Neuronal stem cell (in vitro differentiated cells): ENCODE data around the gene LYRM1.

ENCODE experiments used
- DNase-seq: peaks from one replicate; pipeline ENCODE4 v3.0.0-alpha.2; 2013; ENCODE audit warnings: low spot score
- H2AFZ ChIP-seq: one replicate; pipeline ENCODE4 v1.6.1; 2013; ENCODE audit warnings: mild to moderate bottlenecking, low read length, inconsistent platforms
- H2AK5ac ChIP-seq: 2 replicates; pipeline ENCODE4 v1.6.1; 2013; ENCODE audit warnings: low read depth, mild to moderate bottlenecking, inconsistent platforms, low read length, moderate library complexity, mixed read lengths
- H2BK120ac ChIP-seq: 2 replicates; pipeline ENCODE4 v1.6.1; 2013; ENCODE audit warnings: low read depth, mild to moderate bottlenecking, inconsistent platforms, low read length, moderate library complexity, mixed read lengths
- H2BK12ac ChIP-seq: one replicate; pipeline ENCODE4 v1.6.1; 2013; ENCODE audit warnings: low read length, inconsistent platforms
- H2BK15ac ChIP-seq: 2 replicates; pipeline ENCODE4 v1.6.1; 2013; ENCODE audit warnings: mild to moderate bottlenecking, low read length, inconsistent platforms, mixed read lengths
- H2BK5ac ChIP-seq: one replicate; pipeline ENCODE4 v1.6.1; 2013; ENCODE audit warnings: inconsistent platforms, mild to moderate bottlenecking, low read length, moderate library complexity
- H3K14ac ChIP-seq: one replicate; pipeline ENCODE4 v1.6.1; 2013; ENCODE audit warnings: low read length, inconsistent platforms
- H3K18ac ChIP-seq: 2 replicates; pipeline ENCODE4 v1.6.1; 2013; ENCODE audit warnings: low read length, inconsistent platforms
- H3K23ac ChIP-seq: 2 replicates; pipeline ENCODE4 v1.6.1; 2013; ENCODE audit warnings: low read depth, mild to moderate bottlenecking, mixed read lengths, low read length, inconsistent platforms; ENCODE audit not compliant: poor library complexity
- H3K27ac ChIP-seq: replicated peaks from 3 replicates; pipeline ENCODE4 v1.5.1; 2013; ENCODE audit warnings: low read length, inconsistent platforms
- H3K27me3 ChIP-seq, 3 experiments: 2 replicates each; pipeline ENCODE4 v1.6.1; 2013; ENCODE audit warnings: low read length in 3 of 3, mild to moderate bottlenecking in 2 of 3, inconsistent platforms in 1 of 3, low read depth in 1 of 3, mixed read lengths in 1 of 3, moderate library complexity in 1 of 3; ENCODE audit not compliant: control insufficient read depth in 3 of 3, insufficient read depth in 3 of 3
- H3K36me3 ChIP-seq, 2 donors: replicated peaks in 1 of 2; 2 replicates each; pipeline ENCODE4 v1.6.1; 2013; ENCODE audit warnings: low read length in 2 of 2; ENCODE audit not compliant: control insufficient read depth in 2 of 2, insufficient read depth in 2 of 2
- H3K4ac ChIP-seq: 2 replicates; pipeline ENCODE4 v1.6.1; 2013; ENCODE audit warnings: inconsistent platforms, mild to moderate bottlenecking, low read length, moderate library complexity
- H3K4me1 ChIP-seq, 2 donors: 1 replicate in 1 of 2; 2 replicates in 1 of 2; pipeline ENCODE4 v1.6.1; 2013; ENCODE audit warnings: low read length in 2 of 2, low read depth in 1 of 2; ENCODE audit not compliant: control insufficient read depth in 2 of 2, insufficient read depth in 1 of 2
- H3K4me2 ChIP-seq: one replicate; pipeline ENCODE4 v1.6.1; 2013; ENCODE audit warnings: mild to moderate bottlenecking, low read length, inconsistent platforms; ENCODE audit not compliant: insufficient read depth, poor library complexity, severe bottlenecking
- H3K4me3 ChIP-seq, 2 donors: 2 replicates each; pipeline ENCODE4 v1.5.1; 2013; ENCODE audit warnings: low read length in 2 of 2, mild to moderate bottlenecking in 2 of 2, inconsistent platforms in 1 of 2, moderate library complexity in 1 of 2
- H3K79me1 ChIP-seq: one replicate; pipeline ENCODE4 v1.6.1; 2013; ENCODE audit warnings: low read depth, mild to moderate bottlenecking, inconsistent platforms, low read length, moderate library complexity
- H3K9ac ChIP-seq: one replicate; pipeline ENCODE4 v1.6.1; 2013; ENCODE audit warnings: mild to moderate bottlenecking, low read depth, low read length, inconsistent platforms; ENCODE audit not compliant: poor library complexity
- H3K9me3 ChIP-seq, 2 donors: replicated peaks in 1 of 2; 2 replicates each; pipeline versions ENCODE3 to v1.6.1; 2013; ENCODE audit warnings: low read length in 2 of 2, mild to moderate bottlenecking in 2 of 2, inconsistent platforms in 1 of 2, low read depth in 1 of 2, mixed read lengths in 1 of 2, moderate library complexity in 1 of 2; ENCODE audit not compliant: control insufficient read depth in 2 of 2, insufficient read depth in 1 of 2
- H4K8ac ChIP-seq: one replicate; pipeline ENCODE4 v1.6.1; 2013; ENCODE audit warnings: low read depth, mild to moderate bottlenecking, inconsistent platforms, low read length, moderate library complexity
- H4K91ac ChIP-seq: one replicate; pipeline ENCODE4 v1.6.1; 2013; ENCODE audit warnings: low read length, low read depth, mild to moderate bottlenecking, inconsistent platforms; ENCODE audit not compliant: poor library complexity
- WGBS, 2 donors: extraction: QIAGEN DNeasy Blood & Tissue Kit; methylation state at CpG; one replicate each; pipeline ENCODE4 v1.1.7; 2013; ENCODE audit warnings: missing lambda C conversion rate in 2 of 2, mixed read lengths in 1 of 2; ENCODE audit not compliant: insufficient read length in 2 of 2, insufficient replicate concordance in 1 of 2; ENCODE audit errors: extremely low coverage in 2 of 2; 5-methylcytosine and 5-hydroxymethylcytosine counted together

The LYRM1 gene

GRCh38 chr16:20867585-20867984, 33.0 kb upstream of the LYRM1 start:
- Histone ChIP-seq H3K4me2 (no peak overlapping the region), H3K36me3 (peaks cover 0 to under 1% of the 10 kb centered on the region in 2 donors), H3K4ac (no peak overlapping the region), H4K8ac (no peak overlapping the region), H2BK15ac (no peak overlapping the region), H2BK12ac (no peak overlapping the region), H4K91ac (no peak overlapping the region), H3K23ac (no peak overlapping the region), H3K4me1 (peaks cover 6 to 7% of the 10 kb centered on the region in 2 donors), H3K4me3 (no peak overlapping the region), H3K27ac (no peak overlapping the region), H3K14ac (no peak overlapping the region), H2BK5ac (peak overlapping the region; percentile 56), H2BK120ac (no peak overlapping the region), H2AFZ (no peak overlapping the region), H3K9me3 (peaks cover 0 to 3% of the 10 kb centered on the region in 2 donors), H3K18ac (no peak overlapping the region), H3K9ac (no peak overlapping the region), H3K27me3 (no peaks in the 10 kb centered on the region), H3K79me1 (peaks cover 4% of the 10 kb centered on the region), H2AK5ac (no peak overlapping the region)
- no CpG with 5 or more reads among the region's 2 CpGs for WGBS, 2 donors
- DNase-seq, result no peak

GRCh38 chr16:20868890-20869289, 31.7 kb upstream of the LYRM1 start:
- Histone ChIP-seq H4K91ac (no peak overlapping the region), H2BK15ac (no peak overlapping the region), H2BK5ac (no peak overlapping the region), H3K4me2 (no peak overlapping the region), H2BK12ac (no peak overlapping the region), H3K18ac (no peak overlapping the region), H3K4ac (no peak overlapping the region), H3K9me3 (peaks cover 0 to 3% of the 10 kb centered on the region in 2 donors), H4K8ac (no peak overlapping the region), H2AK5ac (no peak overlapping the region), H3K27me3 (no peaks in the 10 kb centered on the region), H2AFZ (no peak overlapping the region), H2BK120ac (no peak overlapping the region), H3K14ac (no peak overlapping the region), H3K36me3 (no peaks in the 10 kb centered on the region), H3K27ac (no peak overlapping the region), H3K79me1 (peaks cover 3% of the 10 kb centered on the region), H3K4me3 (no peak overlapping the region), H3K9ac (no peak overlapping the region), H3K23ac (no peak overlapping the region), H3K4me1 (peaks cover 7 to 10% of the 10 kb centered on the region in 2 donors)
- WGBS, 2 donors, result no CpG with 5 or more reads among the region's 3 CpGs
- no peak for DNase-seq

GRCh38 chr16:20870122-20870820, 30.3 kb upstream of the LYRM1 start:
- Histone ChIP-seq H2BK15ac (no peak overlapping the region), H3K4me1 (peaks cover 9 to 10% of the 10 kb centered on the region in 2 donors), H3K23ac (no peak overlapping the region), H3K9ac (no peak overlapping the region), H3K18ac (no peak overlapping the region), H3K27ac (no peak overlapping the region), H3K4me2 (no peak overlapping the region), H3K4me3 (no peak overlapping the region), H2BK12ac (no peak overlapping the region), H3K27me3 (no peaks in the 10 kb centered on the region), H3K14ac (no peak overlapping the region), H2BK5ac (no peak overlapping the region), H4K91ac (no peak overlapping the region), H2BK120ac (no peak overlapping the region), H2AFZ (no peak overlapping the region), H3K36me3 (no peaks in the 10 kb centered on the region), H3K4ac (no peak overlapping the region), H4K8ac (no peak overlapping the region), H3K79me1 (peaks cover 3% of the 10 kb centered on the region), H2AK5ac (no peak overlapping the region), H3K9me3 (no peaks in the 10 kb centered on the region)
- DNase-seq, result no peak
- WGBS, 2 donors, result no CpG with 5 or more reads among the region's 2 CpGs

- no peak overlapping the region for H3K27ac ChIP-seq
- H2BK5ac ChIP-seq, result no peak overlapping the region
- DNase-seq, result no peak
- H2BK120ac ChIP-seq, result no peak overlapping the region
- no CpG with 5 or more reads among the region's 2 CpGs for WGBS, 2 donors
- no peak overlapping the region for H3K18ac ChIP-seq
- H4K91ac ChIP-seq, result no peak overlapping the region
- H2BK12ac ChIP-seq, result no peak overlapping the region
- H2AFZ ChIP-seq, result no peak overlapping the region
- no peaks in the 10 kb centered on the region for H3K27me3 ChIP-seq
- H4K8ac ChIP-seq, result no peak overlapping the region
- H3K36me3 ChIP-seq, result no peaks in the 10 kb centered on the region
- no peak overlapping the region for H2AK5ac ChIP-seq
- H3K4ac ChIP-seq, result no peak overlapping the region
- H3K9me3 ChIP-seq, result no peaks in the 10 kb centered on the region
- no peak overlapping the region for H3K23ac ChIP-seq
- H3K4me3 ChIP-seq, result no peak overlapping the region
- H3K79me1 ChIP-seq, result peaks cover 3% of the 10 kb centered on the region
- H3K4me1 ChIP-seq, result peaks cover 2 to 7% of the 10 kb centered on the region in 2 donors
- no peak overlapping the region for H3K4me2 ChIP-seq
- H2BK15ac ChIP-seq, result no peak overlapping the region
- H3K14ac ChIP-seq, result no peak overlapping the region
- H3K9ac ChIP-seq, result no peak overlapping the region
These were observed 29.3 kb upstream of the LYRM1 start for GRCh38 chr16:20871258-20871657.
